Activated CD4-positive, alpha-beta T cell treated with anti-CD3 and anti-CD28 coated beads for 24 hours (primary cell): Measurements from ENCODE around the gene ABCA1.
"Not testable (repeated sequence)": the region's sequence is repeated elsewhere in the genome, so short reads cannot be mapped to it uniquely, and the experiment has no call there.

Source experiments
- DNase-seq, 2 donors: peaks; one replicate each; pipeline ENCODE4 v3.0.0-alpha.2; 2020; ENCODE audit warnings: low read depth in 2 of 2

Gene ABCA1

GRCh38 chr9:104795857-104796256 lies 132.1 kb downstream of the ABCA1 start:
- DNase-seq = no peak

- DNase-seq = no peak
These were observed 132.9 kb downstream of the ABCA1 start for GRCh38 chr9:104795082-104795481.

GRCh38 chr9:104794070-104794469 lies 133.9 kb downstream of the ABCA1 start:
- no peak for DNase-seq

- DNase-seq = no peak
These were observed 139.7 kb downstream of the ABCA1 start for GRCh38 chr9:104788251-104788650.

GRCh38 chr9:104787306-104788015 lies 140.5 kb downstream of the ABCA1 start:
- DNase-seq = no peak

- no peak for DNase-seq
These were observed 141.7 kb downstream of the ABCA1 start for GRCh38 chr9:104786293-104786692.

- DNase-seq = no peak
These were observed 143.9 kb downstream of the ABCA1 start for GRCh38 chr9:104784098-104784497.

GRCh38 chr9:104783588-104783987 lies 144.4 kb downstream of the ABCA1 start:
- no peak for DNase-seq

GRCh38 chr9:104780796-104781395 lies 147.1 kb downstream of the ABCA1 start:
- DNase-seq = no peak

- no peak for DNase-seq
These were observed 147.9 kb downstream of the ABCA1 start for GRCh38 chr9:104779946-104780535.

GRCh38 chr9:104779334-104779733 lies 148.6 kb downstream of the ABCA1 start:
- DNase-seq = no peak

GRCh38 chr9:104778802-104779201 lies 149.2 kb downstream of the ABCA1 start:
- no peak for DNase-seq

- DNase-seq = no peak
These were observed 151.2 kb downstream of the ABCA1 start for GRCh38 chr9:104776797-104777196.

GRCh38 chr9:104775976-104776375 lies 152.0 kb downstream of the ABCA1 start:
- DNase-seq = no peak

GRCh38 chr9:104775574-104775936 lies 152.4 kb downstream of the ABCA1 start:
- DNase-seq = no peak

GRCh38 chr9:104774831-104775573 lies 153.0 kb downstream of the ABCA1 start:
- DNase-seq = no peak

- DNase-seq = no peak
These were observed 153.8 kb downstream of the ABCA1 start for GRCh38 chr9:104774132-104774531.

GRCh38 chr9:104772714-104773510 lies 155.0 kb downstream of the ABCA1 start:
- no peak for DNase-seq

- no peak for DNase-seq
These were observed 158.3 kb downstream of the ABCA1 start for GRCh38 chr9:104769655-104770054.

GRCh38 chr9:104769029-104769428 lies 158.9 kb downstream of the ABCA1 start:
- DNase-seq = not testable (repeated sequence)

GRCh38 chr9:104767507-104767906 lies 160.4 kb downstream of the ABCA1 start:
- no peak for DNase-seq

GRCh38 chr9:104766025-104766424 lies 161.9 kb downstream of the ABCA1 start:
- no peak for DNase-seq
